Esophagus muscularis mucosa (tissue), 4 donors: ENCODE results near the gene TMPRSS9. TPM values are rescaled to one million over a fixed set of nuclear protein-coding genes. Genes with fewer than 3 reads are reported as not detected.

Experiments
- DNase-seq: peaks from one replicate; pipeline ENCODE4 v3.0.0-alpha.2; 2017; ENCODE audit errors: extremely low spot score
- H3K27ac ChIP-seq, 4 donors: fragments of 200-600 bp; sonication (generic); replicated peaks in 1 of 4; 1 replicate in 3 of 4; 2 replicates in 1 of 4; pipeline ENCODE4 v1.5.1; 2016 to 2019; ENCODE audit warnings: mild to moderate bottlenecking in 1 of 4
- H3K27me3 ChIP-seq, 4 donors: fragments of 200-600 bp; sonication (generic); one replicate each; pipeline versions ENCODE4 v1.5.1 to v1.6.0; 2016 to 2019
- H3K36me3 ChIP-seq, 4 donors: fragments of 200-600 bp; sonication (generic); one replicate each; pipeline ENCODE4 v1.5.1; 2016 to 2019
- H3K4me1 ChIP-seq, 4 donors: fragments of 200-600 bp; sonication (generic); one replicate each; pipeline ENCODE4 v1.5.1; 2016 to 2019
- H3K4me3 ChIP-seq, 4 donors: fragments of 200-600 bp; sonication (generic); 1 replicate in 2 of 4; 2 replicates in 2 of 4; pipeline ENCODE4 v1.5.1; 2016 to 2019; ENCODE audit warnings: mild to moderate bottlenecking in 4 of 4, moderate library complexity in 1 of 4
- H3K9me3 ChIP-seq, 4 donors: fragments of 200-600 bp; sonication (generic); 1 replicate in 3 of 4; 2 replicates in 1 of 4; pipeline ENCODE4 v1.5.1; 2016 to 2019
- CTCF ChIP-seq, 3 experiments: fragments of 200-600 bp in 2 of 3; fragments of 450-650 bp in 1 of 3; sonication (generic) in 2 of 3; IDR thresholded peaks; one replicate each; pipeline ENCODE4 v1.5.1; 2017 to 2019; ENCODE audit warnings: antibody characterized with exemption in 3 of 3, mild to moderate bottlenecking in 2 of 3, moderate library complexity in 1 of 3
- EP300 ChIP-seq: sonication (generic); formaldehyde crosslinking; IDR thresholded peaks from one replicate; pipeline ENCODE4 v1.6.1; 2017; ENCODE audit warnings: antibody characterized with exemption
- POLR2A ChIP-seq: fragments of 450-650 bp; IDR thresholded peaks from one replicate; pipeline ENCODE4 v1.6.1; 2017; ENCODE audit warnings: antibody characterized with exemption, moderate library complexity, mild to moderate bottlenecking, low read depth
- POLR2AphosphoS5 ChIP-seq, 2 donors: sonication (generic); formaldehyde crosslinking; IDR thresholded peaks; one replicate each; pipeline ENCODE4 v1.6.1; 2017; ENCODE audit warnings: antibody characterized with exemption in 2 of 2
- WGBS: methylation state at CpG from one replicate; pipeline ENCODE4 v1.1.5; 2018; 5-methylcytosine and 5-hydroxymethylcytosine counted together
- intact Hi-C: fragments of 100-400 bp; cut with DNase I; formaldehyde crosslinking; loops from one replicate; pipeline ENCODE4 v1.15.1; 2023
- total RNA-seq, 4 donors: library from RNA; depleted of rRNA; stranded (reverse); fragments of >200 nt; gene quantifications; one replicate each; pipeline versions ENCODE4 v1.1.0 to v1.2.1, GENCODE V29; 2016

TMPRSS9 gene
- total RNA-seq, 4 donors from 2014 or later, result 0.17 TPM; not detected in 3

- Histone ChIP-seq H3K36me3 (peaks cover 0 to 6% (median 4%) of the 10 kb centered on the region in 4 donors), H3K4me1 (no peaks in the 10 kb centered on the region), H3K9me3 (peaks cover 0 to 3% (median 0%) of the 10 kb centered on the region in 4 donors), H3K27ac (no peak overlapping the region), H3K4me3 (no peak overlapping the region), H3K27me3 (peaks cover 0 to 31% (median 3%) of the 10 kb centered on the region in 4 donors)
- WGBS, result 90% methylated on average over 8 of the region's 8 CpGs
- intact Hi-C loops, result no loop called here
- DNase-seq, result no peak
- TF ChIP-seq POLR2A, result no peak
- TF ChIP-seq EP300, result no peak
- TF ChIP-seq POLR2AphosphoS5 (IDR thresholded peaks at IDR 0.05), result no peak
- no peak for TF ChIP-seq CTCF (IDR thresholded peaks at IDR 0.05)
Measured at GRCh38 chr19:2411709-2412108, 51.6 kb downstream of the TMPRSS9 start.

GRCh38 chr19:2412449-2412848, 52.4 kb downstream of the TMPRSS9 start:
- peaks cover 0 to 12% (median 8%) of the 10 kb centered on the region in 4 donors for H3K36me3 ChIP-seq
- H3K4me3 ChIP-seq, result no peak overlapping the region
- H3K27ac ChIP-seq, result no peak overlapping the region
- WGBS, result 42% methylated on average over 2 of the region's 2 CpGs
- DNase-seq, result no peak
- intact Hi-C loops, result no loop called here
- H3K4me1 ChIP-seq, result no peaks in the 10 kb centered on the region
- H3K9me3 ChIP-seq, result peaks cover 0 to 3% (median 0%) of the 10 kb centered on the region in 4 donors
- TF ChIP-seq POLR2AphosphoS5 (IDR thresholded peaks at IDR 0.05) (no peak), CTCF (IDR thresholded peaks at IDR 0.05) (no peak), POLR2A (no peak), EP300 (no peak)
- H3K27me3 ChIP-seq, result peaks cover 0 to 24% (median 3%) of the 10 kb centered on the region in 4 donors

- peaks cover 0 to 3% (median 0%) of the 10 kb centered on the region in 4 donors for H3K9me3 ChIP-seq
- H3K27ac ChIP-seq, result no peak overlapping the region
- H3K36me3 ChIP-seq, result peaks cover 0 to 17% (median 10%) of the 10 kb centered on the region in 4 donors
- no peak overlapping the region for H3K4me3 ChIP-seq
- WGBS, result 85% methylated on average over 7 of the region's 7 CpGs
- peaks cover 0 to 17% (median 2%) of the 10 kb centered on the region in 4 donors for H3K27me3 ChIP-seq
- TF ChIP-seq POLR2AphosphoS5 (IDR thresholded peaks at IDR 0.05), result no peak
- no peak for TF ChIP-seq CTCF (IDR thresholded peaks at IDR 0.05)
- no peak for TF ChIP-seq POLR2A
- TF ChIP-seq EP300, result no peak
- intact Hi-C loops, result no loop called here
- DNase-seq, result no peak
- H3K4me1 ChIP-seq, result no peaks in the 10 kb centered on the region
Measured at GRCh38 chr19:2413159-2413558, 53.1 kb downstream of the TMPRSS9 start.

- 88% methylated on average over 8 of the region's 16 CpGs for WGBS
- no peak for DNase-seq
- H3K9me3 ChIP-seq, result peaks cover 0 to 3% (median 0%) of the 10 kb centered on the region in 4 donors
- H3K4me1 ChIP-seq, result no peaks in the 10 kb centered on the region
- H3K27me3 ChIP-seq, result peaks cover 0 to 13% (median under 1%) of the 10 kb centered on the region in 4 donors
- no peak overlapping the region for H3K27ac ChIP-seq
- H3K4me3 ChIP-seq, result no peak overlapping the region
- intact Hi-C loops, result no loop called here
- TF ChIP-seq EP300 (no peak), CTCF (IDR thresholded peaks at IDR 0.05) (no peak), POLR2AphosphoS5 (IDR thresholded peaks at IDR 0.05) (peak in 1 of 2 donors; percentile 13), POLR2A (no peak)
- H3K36me3 ChIP-seq, result peaks cover 0 to 17% (median 10%) of the 10 kb centered on the region in 4 donors
Measured at GRCh38 chr19:2413629-2414028, 53.6 kb downstream of the TMPRSS9 start.
